Activated CD8-positive, alpha-beta memory T cell treated with anti-CD3 and anti-CD28 coated beads, Interleukin-2, amount 10 ng/mL, durations not matched to agents 7 days and 5 days (primary cell): ENCODE measurements around the gene MEMO1. TPM values are rescaled to one million over a fixed set of nuclear protein-coding genes. Genes with fewer than 3 reads are reported as not detected.
"Not testable (repeated sequence)": the region's sequence is repeated elsewhere in the genome, so short reads cannot be mapped to it uniquely, and the experiment has no call there.

Experiments
- ATAC-seq: fragments of 150-1000 bp; cut with Tn5 transposase; one replicate; pipeline ENCODE4 v1.10.0; 2021; ENCODE audit warnings: moderate library complexity
- CTCF ChIA-PET: fragments of 350-600 bp; sonication (Branson Sonifier 250); formaldehyde crosslinking; loops from one replicate; lab custom pipeline; 2021; ENCODE audit warnings: antibody characterized with exemption; lab: Charles Lee
- DNase-seq: peaks from one replicate; pipeline ENCODE4 v3.0.0-alpha.2; 2020
- H3K27ac Mint-ChIP-seq: one replicate; pipeline ENCODE4 v1.8.0; 2021; ENCODE audit warnings: mild to moderate bottlenecking, mixed read lengths
- H3K27me3 Mint-ChIP-seq: one replicate; pipeline ENCODE4 v1.8.0; 2021; ENCODE audit warnings: mixed read lengths
- H3K36me3 Mint-ChIP-seq: one replicate; pipeline ENCODE4 v1.8.0; 2021; ENCODE audit warnings: mild to moderate bottlenecking, mixed read lengths
- H3K4me1 Mint-ChIP-seq: one replicate; pipeline ENCODE4 v1.8.0; 2021; ENCODE audit warnings: mixed read lengths
- H3K4me3 Mint-ChIP-seq: one replicate; pipeline ENCODE4 v1.8.0; 2021; ENCODE audit warnings: mild to moderate bottlenecking, moderate library complexity, mixed read lengths
- H3K9me3 Mint-ChIP-seq: one replicate; pipeline ENCODE4 v1.8.0; 2022; ENCODE audit warnings: low read depth, mixed read lengths
- total RNA-seq, 2 experiments: library from RNA; stranded (reverse); gene quantifications; one replicate each; pipeline ENCODE4 v1.2.3, GENCODE V29; 2021

Gene MEMO1
- total RNA-seq, 2 experiments from 2014 or later: 44.3 to 49.7 TPM

- CTCF ChIA-PET: no interaction called here
- no peak for ATAC-seq
- H3K27me3 Mint-ChIP-seq: no peaks in the 10 kb centered on the region
Measured at GRCh38 chr2:31989946-31990345, 20.9 kb downstream of the MEMO1 start.

GRCh38 chr2:31987454-31988220 is 23.2 kb downstream of the MEMO1 start:
- H3K4me3 Mint-ChIP-seq: no peak overlapping the region
- no peak overlapping the region for H3K27ac Mint-ChIP-seq
- no peak for ATAC-seq
- CTCF ChIA-PET: interaction anchor here (1.5 kb wide), 1 partner anchor 21 kb away, joined by 3 read pairs; no protein-coding TSS in a partner anchor
- no peak for DNase-seq
- no peaks in the 10 kb centered on the region for H3K27me3 Mint-ChIP-seq
- H3K36me3 Mint-ChIP-seq: peaks cover 19% of the 10 kb centered on the region
- no peaks in the 10 kb centered on the region for H3K9me3 Mint-ChIP-seq
- H3K4me1 Mint-ChIP-seq: peaks cover 12% of the 10 kb centered on the region

More at GRCh38 chr2:31989946-31990345, 20.9 kb downstream of the MEMO1 start:
- H3K4me3 Mint-ChIP-seq: no peak overlapping the region
- H3K4me1 Mint-ChIP-seq: peaks cover 19% of the 10 kb centered on the region
- peaks cover 11% of the 10 kb centered on the region for H3K36me3 Mint-ChIP-seq
- H3K27ac Mint-ChIP-seq: no peak overlapping the region
- DNase-seq: no peak
- H3K9me3 Mint-ChIP-seq: no peaks in the 10 kb centered on the region

- peaks cover 18% of the 10 kb centered on the region for H3K36me3 Mint-ChIP-seq
- peaks cover 8% of the 10 kb centered on the region for H3K4me1 Mint-ChIP-seq
- no peak overlapping the region for H3K4me3 Mint-ChIP-seq
- CTCF ChIA-PET: no interaction called here
- ATAC-seq (no peak), DNase-seq (no peak)
- no peaks in the 10 kb centered on the region for H3K27me3 Mint-ChIP-seq
- no peak overlapping the region for H3K27ac Mint-ChIP-seq
- H3K9me3 Mint-ChIP-seq: no peaks in the 10 kb centered on the region
Measured at GRCh38 chr2:31986906-31987305, 23.9 kb downstream of the MEMO1 start.

- H3K27ac Mint-ChIP-seq: no peak overlapping the region
- peaks cover 1% of the 10 kb centered on the region for H3K9me3 Mint-ChIP-seq
- CTCF ChIA-PET: no interaction called here
- peaks cover 20% of the 10 kb centered on the region for H3K4me1 Mint-ChIP-seq
- no peak for ATAC-seq
- no peaks in the 10 kb centered on the region for H3K27me3 Mint-ChIP-seq
- DNase-seq: no peak
- H3K4me3 Mint-ChIP-seq: no peak overlapping the region
- H3K36me3 Mint-ChIP-seq: peaks cover 16% of the 10 kb centered on the region
Measured at GRCh38 chr2:31983762-31984467, 26.9 kb downstream of the MEMO1 start.

GRCh38 chr2:31980674-31981356 is 30.0 kb downstream of the MEMO1 start:
- peak overlapping the region; percentile 61 for H3K27ac Mint-ChIP-seq
- ATAC-seq (peak; percentile 47), DNase-seq (no peak)
- no peaks in the 10 kb centered on the region for H3K27me3 Mint-ChIP-seq
- peaks cover 20% of the 10 kb centered on the region for H3K36me3 Mint-ChIP-seq
- no peak overlapping the region for H3K4me3 Mint-ChIP-seq
- peaks cover 3% of the 10 kb centered on the region for H3K9me3 Mint-ChIP-seq
- CTCF ChIA-PET: no interaction called here
- H3K4me1 Mint-ChIP-seq: peaks cover 18% of the 10 kb centered on the region

GRCh38 chr2:31979956-31980355 is 30.9 kb downstream of the MEMO1 start:
- H3K4me3 Mint-ChIP-seq: no peak overlapping the region
- CTCF ChIA-PET: interaction anchor here (0.9 kb wide), 1 partner anchor 12 kb away, joined by 3 read pairs; no protein-coding TSS in a partner anchor
- H3K27ac Mint-ChIP-seq: no peak overlapping the region
- DNase-seq (no peak), ATAC-seq (no peak)
- peaks cover 20% of the 10 kb centered on the region for H3K36me3 Mint-ChIP-seq
- H3K27me3 Mint-ChIP-seq: no peaks in the 10 kb centered on the region
- peaks cover 3% of the 10 kb centered on the region for H3K9me3 Mint-ChIP-seq
- H3K4me1 Mint-ChIP-seq: peaks cover 21% of the 10 kb centered on the region

- Mint-ChIP-seq H3K27ac (no peak overlapping the region), H3K36me3 (peaks cover 18% of the 10 kb centered on the region), H3K9me3 (peaks cover 3% of the 10 kb centered on the region), H3K4me3 (no peak overlapping the region), H3K4me1 (peaks cover 21% of the 10 kb centered on the region), H3K27me3 (no peaks in the 10 kb centered on the region)
- DNase-seq (no peak), ATAC-seq (no peak)
- CTCF ChIA-PET: no interaction called here
Measured at GRCh38 chr2:31979018-31979417, 31.8 kb downstream of the MEMO1 start.

- Mint-ChIP-seq H3K27me3 (no peaks in the 10 kb centered on the region), H3K4me1 (peaks cover 24% of the 10 kb centered on the region)
Measured at GRCh38 chr2:31978436-31978835, 32.4 kb downstream of the MEMO1 start.

GRCh38 chr2:31973665-31974064 is 37.1 kb downstream of the MEMO1 start:
- CTCF ChIA-PET: no interaction called here
- no peak overlapping the region for H3K4me3 Mint-ChIP-seq
- H3K27me3 Mint-ChIP-seq: no peaks in the 10 kb centered on the region
- ATAC-seq (no peak), DNase-seq (no peak)
- peaks cover 5% of the 10 kb centered on the region for H3K36me3 Mint-ChIP-seq
- no peak overlapping the region for H3K27ac Mint-ChIP-seq
- H3K9me3 Mint-ChIP-seq: no peaks in the 10 kb centered on the region
- peaks cover 8% of the 10 kb centered on the region for H3K4me1 Mint-ChIP-seq

More at GRCh38 chr2:31978436-31978835, 32.4 kb downstream of the MEMO1 start:
- CTCF ChIA-PET: no interaction called here
- Mint-ChIP-seq H3K27ac (no peak overlapping the region), H3K36me3 (peaks cover 14% of the 10 kb centered on the region), H3K4me3 (no peak overlapping the region), H3K9me3 (peaks cover 3% of the 10 kb centered on the region)
- DNase-seq (no peak), ATAC-seq (no peak)

GRCh38 chr2:31972059-31972458 is 38.7 kb downstream of the MEMO1 start:
- H3K36me3 Mint-ChIP-seq: peaks cover 4% of the 10 kb centered on the region
- DNase-seq (no peak), ATAC-seq (no peak)
- H3K27me3 Mint-ChIP-seq: no peaks in the 10 kb centered on the region
- no peaks in the 10 kb centered on the region for H3K9me3 Mint-ChIP-seq
- peaks cover 8% of the 10 kb centered on the region for H3K4me1 Mint-ChIP-seq
- no peak overlapping the region for H3K4me3 Mint-ChIP-seq
- no peak overlapping the region for H3K27ac Mint-ChIP-seq
- CTCF ChIA-PET: no interaction called here

- ATAC-seq (no peak), DNase-seq (no peak)
- no peak overlapping the region for H3K4me3 Mint-ChIP-seq
- H3K27ac Mint-ChIP-seq: no peak overlapping the region
- peaks cover 8% of the 10 kb centered on the region for H3K4me1 Mint-ChIP-seq
- no peaks in the 10 kb centered on the region for H3K9me3 Mint-ChIP-seq
- peaks cover 3% of the 10 kb centered on the region for H3K36me3 Mint-ChIP-seq
- no peaks in the 10 kb centered on the region for H3K27me3 Mint-ChIP-seq
- CTCF ChIA-PET: no interaction called here
Measured at GRCh38 chr2:31969178-31969577, 41.6 kb downstream of the MEMO1 start.

GRCh38 chr2:31967790-31968189 is 43.0 kb downstream of the MEMO1 start:
- Mint-ChIP-seq H3K27me3 (no peaks in the 10 kb centered on the region), H3K36me3 (peaks cover 8% of the 10 kb centered on the region), H3K4me3 (no peak overlapping the region), H3K27ac (no peak overlapping the region), H3K9me3 (no peaks in the 10 kb centered on the region), H3K4me1 (peaks cover 12% of the 10 kb centered on the region)
- DNase-seq (no peak), ATAC-seq (no peak)
- CTCF ChIA-PET: no interaction called here

GRCh38 chr2:31966402-31966801 is 44.4 kb downstream of the MEMO1 start:
- CTCF ChIA-PET, H3K4me3 Mint-ChIP-seq, H3K27me3 Mint-ChIP-seq, H3K9me3 Mint-ChIP-seq, ATAC-seq, DNase-seq, H3K27ac Mint-ChIP-seq: not testable (repeated sequence)
- peaks cover 13% of the 10 kb centered on the region for H3K36me3 Mint-ChIP-seq
- H3K4me1 Mint-ChIP-seq: peaks cover 24% of the 10 kb centered on the region
